PFSK-1 (cell line): ENCODE results near the gene SYT6.

ENCODE experiments used
- FOXP2 ChIP-seq: optimal IDR thresholded peaks from 2 replicates; pipeline ENCODE3; 2011; ENCODE audit warnings: borderline replicate concordance, control low read depth, inconsistent platforms; ENCODE audit not compliant: insufficient read depth; ENCODE audit errors: extremely low read length, extremely low read depth
- POLR2AphosphoS5 ChIP-seq: IDR thresholded peaks from 2 replicates; pipeline ENCODE4 v1.6.1; 2012; ENCODE audit warnings: low read depth, mild to moderate bottlenecking, control low read depth, low read length, moderate library complexity
- SIN3A ChIP-seq: IDR thresholded peaks from 2 replicates; pipeline ENCODE4 v1.6.1; 2012; ENCODE audit warnings: mild to moderate bottlenecking, low read length, moderate library complexity, borderline replicate concordance; ENCODE audit not compliant: insufficient read depth
- TAF1 ChIP-seq: IDR thresholded peaks from 2 replicates; pipeline ENCODE4 v1.6.1; 2012; ENCODE audit warnings: low read length, control low read depth, borderline replicate concordance; ENCODE audit not compliant: insufficient read depth
- TF ChIP-seq, protein P1 (sequence below), 2 experiments: IDR thresholded peaks; 2 replicates each; pipeline versions ENCODE4 v1.6.1 to v1.8.0; 2011 to 2012; ENCODE audit warnings: low read depth in 2 of 2, low read length in 2 of 2, control low read depth in 1 of 2, inconsistent platforms in 1 of 2, mild to moderate bottlenecking in 1 of 2, moderate library complexity in 1 of 2; ENCODE audit not compliant: insufficient read depth in 1 of 2

SYT6 gene

DNA sequence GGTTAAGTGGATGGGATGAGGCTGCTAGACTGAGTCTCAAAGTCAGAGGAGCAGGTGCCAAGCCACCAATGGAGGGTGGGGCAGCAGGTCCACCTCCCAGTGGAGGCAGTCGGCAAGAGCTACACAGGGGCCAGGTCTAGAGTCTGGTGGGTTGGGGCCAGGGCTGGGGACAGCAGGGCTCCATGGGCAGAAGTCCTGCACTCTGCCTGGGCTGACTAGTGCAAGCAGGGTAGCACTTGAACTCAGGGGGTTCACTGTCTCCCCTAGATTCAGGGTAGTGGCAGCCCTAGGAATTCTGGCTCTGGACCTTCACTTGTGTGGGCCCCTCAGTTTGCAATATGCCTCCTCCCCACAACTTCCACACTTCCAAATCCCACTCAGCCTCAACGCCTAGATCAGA lies 66.2 kb downstream of the SYT6 start:
- TF ChIP-seq FOXP2 (no peak), POLR2AphosphoS5 (no peak), SIN3A (no peak)

DNA sequence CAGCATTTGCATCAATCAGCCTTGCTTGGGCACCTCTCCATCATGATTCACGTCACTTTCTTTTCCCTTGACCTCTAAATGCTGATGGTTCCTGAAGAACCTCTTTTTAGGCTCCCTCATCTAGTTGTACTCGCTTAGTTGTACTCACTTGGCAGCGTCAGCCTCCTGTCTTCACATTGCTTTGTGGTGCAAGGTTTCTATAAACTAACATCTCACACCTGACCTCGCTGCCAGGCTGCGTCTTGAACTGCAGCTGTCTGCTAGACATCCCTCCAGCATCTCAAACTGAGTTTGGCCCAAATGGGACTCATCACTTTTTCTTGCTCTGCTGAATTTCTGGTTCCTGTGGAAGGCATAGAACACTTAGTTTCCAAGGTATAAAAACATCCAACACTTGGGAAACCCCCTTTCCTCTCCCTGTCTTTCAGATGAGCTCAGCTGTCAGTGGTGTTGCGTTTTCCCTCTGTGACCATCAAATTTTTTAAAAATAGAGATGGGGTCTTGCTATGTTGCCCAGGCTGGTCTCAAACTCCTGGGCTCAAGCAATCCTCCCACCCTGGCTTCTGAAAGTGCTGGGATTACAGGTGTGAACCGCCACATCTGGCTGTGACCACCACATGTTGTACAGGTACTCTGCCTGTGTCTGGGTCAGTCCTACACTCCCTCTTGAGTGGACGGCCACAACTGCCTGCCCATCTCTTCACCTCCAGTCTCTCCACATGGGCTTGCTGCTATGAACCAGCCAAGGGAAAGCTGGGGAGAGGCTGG lies 66.9 kb downstream of the SYT6 start:
- no peak for TF ChIP-seq SIN3A
- no peak for TF ChIP-seq FOXP2
- TF ChIP-seq TAF1 = no peak
- TF ChIP-seq POLR2AphosphoS5 = no peak
- TF ChIP-seq, protein P1, sequence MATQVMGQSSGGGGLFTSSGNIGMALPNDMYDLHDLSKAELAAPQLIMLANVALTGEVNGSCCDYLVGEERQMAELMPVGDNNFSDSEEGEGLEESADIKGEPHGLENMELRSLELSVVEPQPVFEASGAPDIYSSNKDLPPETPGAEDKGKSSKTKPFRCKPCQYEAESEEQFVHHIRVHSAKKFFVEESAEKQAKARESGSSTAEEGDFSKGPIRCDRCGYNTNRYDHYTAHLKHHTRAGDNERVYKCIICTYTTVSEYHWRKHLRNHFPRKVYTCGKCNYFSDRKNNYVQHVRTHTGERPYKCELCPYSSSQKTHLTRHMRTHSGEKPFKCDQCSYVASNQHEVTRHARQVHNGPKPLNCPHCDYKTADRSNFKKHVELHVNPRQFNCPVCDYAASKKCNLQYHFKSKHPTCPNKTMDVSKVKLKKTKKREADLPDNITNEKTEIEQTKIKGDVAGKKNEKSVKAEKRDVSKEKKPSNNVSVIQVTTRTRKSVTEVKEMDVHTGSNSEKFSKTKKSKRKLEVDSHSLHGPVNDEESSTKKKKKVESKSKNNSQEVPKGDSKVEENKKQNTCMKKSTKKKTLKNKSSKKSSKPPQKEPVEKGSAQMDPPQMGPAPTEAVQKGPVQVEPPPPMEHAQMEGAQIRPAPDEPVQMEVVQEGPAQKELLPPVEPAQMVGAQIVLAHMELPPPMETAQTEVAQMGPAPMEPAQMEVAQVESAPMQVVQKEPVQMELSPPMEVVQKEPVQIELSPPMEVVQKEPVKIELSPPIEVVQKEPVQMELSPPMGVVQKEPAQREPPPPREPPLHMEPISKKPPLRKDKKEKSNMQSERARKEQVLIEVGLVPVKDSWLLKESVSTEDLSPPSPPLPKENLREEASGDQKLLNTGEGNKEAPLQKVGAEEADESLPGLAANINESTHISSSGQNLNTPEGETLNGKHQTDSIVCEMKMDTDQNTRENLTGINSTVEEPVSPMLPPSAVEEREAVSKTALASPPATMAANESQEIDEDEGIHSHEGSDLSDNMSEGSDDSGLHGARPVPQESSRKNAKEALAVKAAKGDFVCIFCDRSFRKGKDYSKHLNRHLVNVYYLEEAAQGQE (IDR thresholded peaks at IDR 0.05; ENCODE audit: insufficient read depth in 1 of 2, low read depth in 2 of 2, low read length in 2 of 2) = no peak

DNA sequence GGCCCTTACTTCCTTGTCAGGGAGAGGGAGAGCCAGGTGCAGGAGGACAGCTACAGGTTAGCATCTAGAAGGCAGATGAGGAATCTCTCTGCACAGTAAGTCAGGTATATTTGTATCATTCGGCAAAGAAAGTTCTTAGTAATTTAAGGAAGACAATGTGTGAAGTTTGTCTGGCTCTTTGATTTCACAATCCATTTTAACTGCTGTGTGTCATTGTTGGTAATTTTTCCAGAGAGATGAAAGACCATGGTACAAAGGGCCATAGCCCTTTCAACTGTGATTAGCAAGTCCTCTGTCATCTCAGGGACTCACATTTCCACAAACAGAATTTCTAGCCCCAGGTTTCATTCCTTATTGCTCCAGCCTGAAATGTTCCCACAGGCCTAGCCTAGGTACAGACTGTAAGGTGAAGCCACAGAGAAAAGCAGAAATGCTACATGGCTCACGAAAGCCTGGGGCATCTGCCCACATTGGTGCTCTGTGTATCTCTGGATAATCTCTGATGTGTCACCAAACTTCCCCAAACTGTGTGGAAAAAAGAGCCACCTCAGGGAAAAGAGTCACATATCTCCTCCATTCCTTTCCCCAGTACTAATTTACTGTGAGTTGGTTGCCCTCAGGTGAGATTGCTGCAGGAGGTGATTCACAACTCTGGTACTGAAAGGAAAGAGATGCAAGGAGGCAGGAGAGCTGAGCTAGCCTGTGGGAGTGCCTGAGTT lies 70.6 kb downstream of the SYT6 start:
- TF ChIP-seq SIN3A = no peak
- TF ChIP-seq FOXP2 = no peak
- no peak for TF ChIP-seq POLR2AphosphoS5
- TF ChIP-seq, protein P1 (IDR thresholded peaks at IDR 0.05; ENCODE audit: insufficient read depth in 1 of 2, low read depth in 2 of 2, low read length in 2 of 2) = no peak
- TF ChIP-seq TAF1 = no peak

DNA sequence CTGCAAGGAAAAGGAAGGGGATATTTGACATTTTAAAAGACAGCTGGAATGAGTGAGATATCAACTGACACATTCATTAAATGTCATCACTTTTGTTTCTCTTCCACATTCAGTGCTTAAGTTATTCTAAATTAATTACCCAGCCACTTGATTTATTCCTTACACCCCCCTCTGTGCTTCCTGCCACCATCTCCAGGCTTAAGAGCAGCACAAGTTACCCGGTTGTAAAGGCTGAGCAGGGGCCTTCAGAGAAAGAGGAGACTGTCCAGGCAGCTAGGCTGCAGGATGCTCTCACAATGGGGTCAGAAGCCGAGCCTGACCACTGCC lies 71.4 kb downstream of the SYT6 start:
- TF ChIP-seq POLR2AphosphoS5 (no peak), FOXP2 (no peak), TAF1 (no peak), SIN3A (no peak)
- TF ChIP-seq, protein P1 (IDR thresholded peaks at IDR 0.05; ENCODE audit: insufficient read depth in 1 of 2, low read depth in 2 of 2, low read length in 2 of 2) = no peak

DNA sequence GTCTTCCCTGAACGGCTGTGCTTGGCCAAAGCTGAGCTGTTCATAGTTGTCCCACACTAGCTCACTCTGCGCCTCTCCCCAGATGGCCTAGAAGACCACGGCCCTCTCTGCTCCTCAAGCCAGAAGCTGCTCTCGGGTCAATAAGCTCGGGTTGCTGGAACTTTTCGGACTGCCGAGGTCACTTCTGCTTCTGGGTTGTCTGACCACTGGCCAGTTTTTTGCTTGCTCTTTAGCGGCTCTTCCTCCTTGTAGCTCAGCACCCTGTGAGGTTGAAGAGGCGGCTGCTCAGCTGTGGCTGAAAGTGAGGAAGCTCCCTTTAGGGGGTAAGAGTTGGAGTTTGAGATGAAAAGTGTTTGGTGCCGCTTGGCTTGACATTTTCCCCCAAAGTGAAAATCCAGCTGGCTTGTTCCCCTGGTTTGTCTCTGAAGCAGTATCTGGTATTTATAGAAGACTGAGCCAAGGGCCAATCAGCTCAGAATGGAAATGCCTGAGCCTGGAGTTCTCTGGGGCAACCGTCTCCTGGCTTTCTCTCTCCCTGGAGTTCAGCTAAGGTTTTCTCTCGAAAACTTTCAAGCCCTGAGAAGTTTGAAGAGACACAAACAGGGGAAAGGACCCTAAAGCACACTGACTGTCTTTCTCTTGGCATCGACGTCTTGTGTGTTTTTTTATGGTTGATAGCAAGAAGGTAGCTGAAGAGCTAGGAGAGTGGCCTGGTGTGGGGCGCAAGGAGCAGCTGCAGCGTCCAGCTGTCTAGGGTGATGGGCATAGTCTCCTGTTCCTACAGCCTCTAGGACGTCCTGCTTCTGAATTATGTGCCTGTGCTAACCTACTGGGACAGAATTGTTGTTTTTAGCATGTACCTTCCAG lies 72.0 kb downstream of the SYT6 start:
- TF ChIP-seq, protein P1 (IDR thresholded peaks at IDR 0.05; ENCODE audit: insufficient read depth in 1 of 2, low read depth in 2 of 2, low read length in 2 of 2) = no peak
- no peak for TF ChIP-seq FOXP2
